Measurements from ENCODE around the gene LRRC41. TPM values are rescaled to one million over a fixed set of nuclear protein-coding genes. Genes with fewer than 3 reads are reported as not detected.

The LRRC41 gene
- total RNA-seq, 1 donor from 2014 or later = 102 TPM

GRCh38 chr1:46285730-46286477 is 17.5 kb downstream of the LRRC41 start:
- Histone ChIP-seq H3K4me3 (ENCODE audit: low read depth, low read length) (no peak overlapping the region), H3K36me3 (ENCODE audit: control insufficient read depth, insufficient read depth, low read length) (peaks cover 4% of the 10 kb centered on the region), H3K27me3 (ENCODE audit: control insufficient read depth, insufficient read depth, low read length) (no peaks in the 10 kb centered on the region)
- TF ChIP-seq CTCF (IDR thresholded peaks at IDR 0.05; ENCODE audit: insufficient read depth, low read length, poor library complexity, severe bottlenecking) = no peak
- DNase-seq (ENCODE audit: low read depth) = no peak

- Histone ChIP-seq H3K36me3 (ENCODE audit: control insufficient read depth, insufficient read depth, low read length) (peaks cover 4% of the 10 kb centered on the region), H3K27me3 (ENCODE audit: control insufficient read depth, insufficient read depth, low read length) (no peaks in the 10 kb centered on the region), H3K4me3 (ENCODE audit: low read depth, low read length) (no peak overlapping the region)
- DNase-seq (ENCODE audit: low read depth) = no peak
- no peak for TF ChIP-seq CTCF (IDR thresholded peaks at IDR 0.05; ENCODE audit: insufficient read depth, low read length, poor library complexity, severe bottlenecking)
These were observed 18.5 kb downstream of the LRRC41 start for GRCh38 chr1:46284597-46285564.

GRCh38 chr1:46284058-46284457 is 19.4 kb downstream of the LRRC41 start:
- no peak for DNase-seq (ENCODE audit: low read depth)
- no peak for TF ChIP-seq CTCF (IDR thresholded peaks at IDR 0.05; ENCODE audit: insufficient read depth, low read length, poor library complexity, severe bottlenecking)
- peaks cover 4% of the 10 kb centered on the region for H3K36me3 ChIP-seq (ENCODE audit: control insufficient read depth, insufficient read depth, low read length)
- no peaks in the 10 kb centered on the region for H3K27me3 ChIP-seq (ENCODE audit: control insufficient read depth, insufficient read depth, low read length)
- H3K4me3 ChIP-seq (ENCODE audit: low read depth, low read length) = no peak overlapping the region

GRCh38 chr1:46281021-46281420 is 22.4 kb downstream of the LRRC41 start:
- H3K27me3 ChIP-seq (ENCODE audit: control insufficient read depth, insufficient read depth, low read length) = no peaks in the 10 kb centered on the region
- DNase-seq (ENCODE audit: low read depth) = no peak
- no peak for TF ChIP-seq CTCF (IDR thresholded peaks at IDR 0.05; ENCODE audit: insufficient read depth, low read length, poor library complexity, severe bottlenecking)
- H3K4me3 ChIP-seq (ENCODE audit: low read depth, low read length) = no peak overlapping the region
- peaks cover 3% of the 10 kb centered on the region for H3K36me3 ChIP-seq (ENCODE audit: control insufficient read depth, insufficient read depth, low read length)

GRCh38 chr1:46280092-46280491 is 23.3 kb downstream of the LRRC41 start:
- no peak for DNase-seq (ENCODE audit: low read depth)
- TF ChIP-seq CTCF (IDR thresholded peaks at IDR 0.05; ENCODE audit: insufficient read depth, low read length, poor library complexity, severe bottlenecking) = no peak
- Histone ChIP-seq H3K27me3 (ENCODE audit: control insufficient read depth, insufficient read depth, low read length) (no peaks in the 10 kb centered on the region), H3K36me3 (ENCODE audit: control insufficient read depth, insufficient read depth, low read length) (peaks cover 2% of the 10 kb centered on the region), H3K4me3 (ENCODE audit: low read depth, low read length) (no peak overlapping the region)
